ENCODE results near the gene HMCN2.

The HMCN2 gene

GRCh38 chr9:130478736-130479575, 213.4 kb downstream of the HMCN2 start:
- DNase-seq, result no peak

GRCh38 chr9:130479587-130479986, 214.0 kb downstream of the HMCN2 start:
- DNase-seq, result no peak

- DNase-seq, result no peak
Observed at GRCh38 chr9:130480673-130481072, 215.1 kb downstream of the HMCN2 start.

- no peak for DNase-seq
Observed at GRCh38 chr9:130482463-130482862, 216.9 kb downstream of the HMCN2 start.

GRCh38 chr9:130483371-130483971, 217.9 kb downstream of the HMCN2 start:
- DNase-seq, result no peak

All from kidney glomerular epithelial cell (primary cell).